Ishikawa (cell line): ENCODE measurements around the gene SLC25A34.

ENCODE experiments used
- CEBPB ChIP-seq: IDR thresholded peaks from 2 replicates; pipeline ENCODE4 v1.6.1; 2012
- CREB1 ChIP-seq: IDR thresholded peaks from 2 replicates; pipeline ENCODE4 v1.6.1; 2012; ENCODE audit warnings: low read depth
- EGR1 ChIP-seq: IDR thresholded peaks from 2 replicates; pipeline ENCODE4 v1.6.1; 2012
- EP300 ChIP-seq: IDR thresholded peaks from 2 replicates; pipeline ENCODE4 v1.6.1; 2012; ENCODE audit warnings: borderline replicate concordance
- FOXM1 ChIP-seq: IDR thresholded peaks from 2 replicates; pipeline ENCODE4 v1.6.1; 2012; ENCODE audit warnings: low read depth, borderline replicate concordance
- MAX ChIP-seq: IDR thresholded peaks from 2 replicates; pipeline ENCODE4 v1.6.1; 2012
- NFIC ChIP-seq: IDR thresholded peaks from 2 replicates; pipeline ENCODE4 v1.6.1; 2012
- RAD21 ChIP-seq: IDR thresholded peaks from 2 replicates; pipeline ENCODE4 v1.6.1; 2012; ENCODE audit warnings: low read depth
- REST ChIP-seq: IDR thresholded peaks from 2 replicates; pipeline ENCODE4 v1.6.1; 2012; ENCODE audit warnings: low read depth, mild to moderate bottlenecking
- TAF1 ChIP-seq: IDR thresholded peaks from 2 replicates; pipeline ENCODE4 v1.6.1; 2012; ENCODE audit warnings: low read depth, mild to moderate bottlenecking
- TCF12 ChIP-seq: IDR thresholded peaks from 2 replicates; pipeline ENCODE4 v1.6.1; 2012; ENCODE audit warnings: low read depth
- TEAD4 ChIP-seq: IDR thresholded peaks from 2 replicates; pipeline ENCODE4 v1.6.1; 2012
- USF1 ChIP-seq: IDR thresholded peaks from 2 replicates; pipeline ENCODE4 v1.6.1; 2012
- YY1 ChIP-seq: IDR thresholded peaks from 2 replicates; pipeline ENCODE4 v1.6.1; 2012; ENCODE audit warnings: low read depth
- ZBTB7A ChIP-seq: IDR thresholded peaks from 2 replicates; pipeline ENCODE4 v1.6.1; 2012; ENCODE audit warnings: low read depth

Gene SLC25A34

GRCh38 chr1:15693371-15693770, 42.7 kb upstream of the SLC25A34 start:
- TF ChIP-seq USF1 = no peak
- no peak for TF ChIP-seq CREB1
- no peak for TF ChIP-seq FOXM1
- no peak for TF ChIP-seq TEAD4
- no peak for TF ChIP-seq ZBTB7A
- no peak for TF ChIP-seq REST
- no peak for TF ChIP-seq YY1
- TF ChIP-seq EP300 = no peak
- TF ChIP-seq NFIC = no peak
- TF ChIP-seq RAD21 = no peak
- no peak for TF ChIP-seq MAX
- no peak for TF ChIP-seq EGR1
- TF ChIP-seq CEBPB = no peak
- TF ChIP-seq TAF1 = no peak
- TF ChIP-seq TCF12 = no peak

GRCh38 chr1:15696956-15697521, 39.0 kb upstream of the SLC25A34 start:
- TF ChIP-seq USF1 (no peak), MAX (no peak), YY1 (no peak), TEAD4 (no peak), ZBTB7A (no peak), EGR1 (no peak), RAD21 (no peak), TCF12 (no peak), NFIC (no peak), EP300 (no peak), FOXM1 (no peak), CEBPB (no peak), TAF1 (no peak), REST (no peak), CREB1 (no peak)

GRCh38 chr1:15698201-15698600, 37.9 kb upstream of the SLC25A34 start:
- TF ChIP-seq YY1 (no peak), MAX (no peak), CEBPB (no peak), EP300 (no peak), TCF12 (no peak), ZBTB7A (no peak), TEAD4 (no peak), CREB1 (no peak), USF1 (no peak), REST (no peak), RAD21 (no peak), FOXM1 (no peak), NFIC (no peak), TAF1 (no peak), EGR1 (no peak)

- TF ChIP-seq RAD21 (no peak), EP300 (no peak), NFIC (no peak), YY1 (no peak)
Observed at GRCh38 chr1:15700508-15700907, 35.5 kb upstream of the SLC25A34 start.
